LNCAP (cell line): ENCODE measurements around the gene GPC6.

Source experiments
- CTCF ChIP-seq: fragments of 450-650 bp; IDR thresholded peaks from 2 replicates; pipeline ENCODE4 v1.5.1; 2017; ENCODE audit warnings: mild to moderate bottlenecking

The GPC6 gene

DNA sequence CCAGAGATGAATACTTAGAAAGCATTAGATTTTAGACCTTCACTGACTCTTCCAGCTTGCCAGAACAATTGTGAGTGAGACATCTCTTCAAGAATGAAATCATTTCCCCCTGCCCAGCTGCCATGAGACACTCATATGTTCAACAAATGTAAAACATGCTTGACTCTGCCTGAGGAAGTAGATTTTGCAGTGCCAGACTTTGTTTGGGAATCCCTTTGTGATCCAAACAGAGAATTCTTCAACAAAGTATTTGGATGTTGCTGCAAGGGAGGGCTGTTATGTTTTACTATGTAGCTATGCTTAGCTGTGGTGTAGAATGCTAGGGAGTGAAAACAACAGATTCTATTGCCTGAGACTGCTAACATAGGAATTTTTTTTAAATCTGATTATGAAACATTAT, 836.5 kb downstream of the GPC6 start:
- no peak for TF ChIP-seq CTCF

GRCh38 chr13:94063848-94064247, 837.2 kb downstream of the GPC6 start:
- TF ChIP-seq CTCF: no peak

DNA sequence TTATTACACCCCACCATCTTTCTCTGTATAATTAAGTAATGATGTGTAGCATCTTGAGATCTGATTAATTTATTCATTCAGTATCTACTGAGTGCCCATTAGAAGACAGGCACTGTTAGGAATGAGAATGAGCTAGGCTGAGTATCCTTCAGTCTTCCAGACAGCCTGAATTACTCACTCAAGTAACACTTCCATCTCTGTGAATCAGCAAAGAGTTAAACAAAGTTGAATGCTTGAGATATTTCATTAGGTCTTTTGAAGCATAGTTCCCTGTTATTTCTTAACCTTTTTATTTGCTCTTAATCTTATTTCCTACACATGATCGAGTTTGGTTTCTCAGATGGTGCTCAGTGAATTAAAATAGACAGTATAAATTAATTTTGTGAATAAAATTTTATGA, 839.1 kb downstream of the GPC6 start:
- no peak for TF ChIP-seq CTCF

DNA sequence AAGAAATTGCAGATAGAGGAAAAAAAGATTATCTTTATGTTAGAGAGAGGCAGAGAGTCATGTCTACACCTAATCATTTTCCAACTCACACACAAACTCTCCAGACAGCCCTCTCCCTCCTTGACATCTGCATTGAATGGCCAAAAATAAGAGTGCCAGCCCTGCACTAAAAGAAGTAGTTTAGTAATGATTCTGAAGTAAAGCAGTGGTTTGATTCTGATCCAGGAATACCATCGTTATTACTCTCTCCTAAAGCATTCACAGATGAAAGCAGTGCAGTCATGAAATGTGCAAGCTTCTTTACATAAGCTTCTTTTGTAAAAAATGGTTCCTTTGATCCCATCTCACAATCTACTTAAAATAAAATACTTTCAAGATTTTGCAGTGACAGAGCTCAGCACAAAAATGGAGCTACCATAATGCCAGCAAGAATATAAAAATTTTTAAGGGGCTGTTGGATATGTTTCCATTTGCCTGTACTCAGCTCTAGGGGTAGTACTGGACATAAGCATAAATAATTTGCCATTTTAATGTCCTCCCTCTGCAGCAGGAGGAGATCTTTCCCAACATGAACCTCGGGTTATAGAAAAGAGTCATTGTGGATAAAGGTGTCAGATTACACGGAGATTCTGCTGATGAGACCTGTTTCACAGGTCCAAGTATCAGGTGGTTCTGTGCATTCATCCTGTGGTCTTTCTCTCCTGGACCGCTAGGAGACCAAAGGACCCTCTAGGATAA, 846.6 kb downstream of the GPC6 start:
- no peak; the same call in 1 of the 2 replicates for TF ChIP-seq CTCF

DNA sequence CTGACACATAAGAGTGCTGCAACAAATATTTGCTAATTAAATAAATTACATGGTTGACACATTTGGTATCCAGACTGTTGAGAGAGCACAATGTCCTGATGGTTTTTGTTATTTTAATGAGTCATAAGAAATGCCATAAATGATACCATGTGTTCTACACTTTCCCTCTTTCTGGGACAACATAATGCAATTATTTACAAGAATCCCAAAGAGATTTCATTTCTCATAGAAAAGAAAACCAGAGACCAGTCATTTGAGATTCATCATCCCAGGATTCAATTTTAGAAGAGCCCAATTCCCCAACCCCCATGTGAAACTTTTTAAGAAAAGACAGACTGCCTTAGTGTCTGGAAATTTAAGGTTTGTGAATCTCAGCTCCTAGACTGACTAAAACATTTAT, 853.3 kb downstream of the GPC6 start:
- no peak for TF ChIP-seq CTCF

DNA sequence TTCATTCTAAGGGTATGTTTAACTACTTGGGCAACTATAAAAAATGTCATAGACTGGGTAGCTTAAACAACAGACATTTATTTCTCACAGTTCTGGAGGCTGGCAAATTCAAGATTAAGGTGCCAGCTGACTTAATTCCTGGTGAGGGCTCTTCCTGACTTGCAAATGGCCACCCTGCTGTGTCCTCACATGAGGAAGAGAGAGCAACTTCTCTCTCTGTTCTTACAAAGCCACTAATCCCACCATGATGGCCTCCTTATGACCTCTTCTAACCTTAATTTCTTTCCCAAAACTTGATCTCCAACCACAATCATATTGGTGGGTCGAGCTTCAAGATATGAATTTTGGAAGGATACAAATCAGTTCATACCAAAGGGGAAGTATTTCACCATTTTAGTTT, 853.9 kb downstream of the GPC6 start:
- TF ChIP-seq CTCF: no peak

DNA sequence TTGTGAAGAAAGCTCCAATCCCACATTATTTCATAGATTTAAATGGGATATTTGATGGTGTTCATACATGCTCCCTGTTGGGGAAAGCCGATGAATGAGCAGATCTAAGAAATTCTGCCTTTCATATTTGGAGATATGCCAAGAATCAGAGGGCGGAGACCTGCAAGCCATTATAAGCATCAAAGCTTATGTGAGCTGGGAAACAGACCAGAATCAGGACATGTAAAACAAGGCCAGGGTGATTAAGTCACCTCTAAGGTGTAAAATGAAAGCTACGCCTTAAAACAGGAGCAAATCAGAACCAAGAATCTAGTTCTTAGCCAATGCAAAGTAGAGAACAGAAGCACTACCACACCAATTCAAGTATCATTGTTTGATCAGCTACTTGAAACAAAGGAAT, 860.5 kb downstream of the GPC6 start:
- TF ChIP-seq CTCF: no peak

DNA sequence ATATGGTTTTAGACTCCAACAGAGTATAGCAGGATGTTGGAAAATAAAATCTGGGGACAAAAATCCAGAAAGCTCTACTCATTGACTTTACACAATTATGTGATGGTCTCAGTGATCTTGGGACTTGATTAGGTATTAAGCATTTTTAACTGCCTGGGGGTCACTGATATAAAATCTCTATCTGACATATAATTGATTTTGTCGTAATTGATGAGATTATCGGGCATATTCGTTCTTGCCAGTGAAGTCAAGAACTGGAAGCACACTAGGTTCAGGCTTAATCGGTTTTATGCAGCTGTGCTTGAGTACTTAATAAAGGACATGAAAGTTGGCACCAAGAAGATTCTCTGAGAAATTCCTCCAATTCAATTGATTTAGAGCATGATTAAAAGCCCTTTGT, 862.1 kb downstream of the GPC6 start:
- TF ChIP-seq CTCF: no peak
